ENCODE results near the gene BANP. TPM values are rescaled to one million over a fixed set of nuclear protein-coding genes. Genes with fewer than 3 reads are reported as not detected.
"Not testable (repeated sequence)": the region's sequence is repeated elsewhere in the genome, so short reads cannot be mapped to it uniquely, and the experiment has no call there.

BANP gene
- total RNA-seq, 1 donor from 2014 or later: 17.6 TPM

GRCh38 chr16:88034770-88035169 is 83.5 kb downstream of the BANP start:
- no peak overlapping the region for H3K4me3 ChIP-seq (ENCODE audit: low read depth, low read length)
- DNase-seq (ENCODE audit: low read depth): no peak
- TF ChIP-seq CTCF (conservative IDR thresholded peaks at IDR 0.05; ENCODE audit: low read depth, low read length): no peak

GRCh38 chr16:88035292-88035691 is 84.1 kb downstream of the BANP start:
- no peak for DNase-seq (ENCODE audit: low read depth)
- TF ChIP-seq CTCF (conservative IDR thresholded peaks at IDR 0.05; ENCODE audit: low read depth, low read length): no peak
- no peak overlapping the region for H3K4me3 ChIP-seq (ENCODE audit: low read depth, low read length)

GRCh38 chr16:88035884-88036639 is 84.8 kb downstream of the BANP start:
- not testable (repeated sequence) for DNase-seq (ENCODE audit: low read depth); H3K4me3 ChIP-seq (ENCODE audit: low read depth, low read length)

- DNase-seq (ENCODE audit: low read depth); H3K4me3 ChIP-seq (ENCODE audit: low read depth, low read length): not testable (repeated sequence)
Measured at GRCh38 chr16:88036640-88036996, 85.4 kb downstream of the BANP start.

- not testable (repeated sequence) for DNase-seq (ENCODE audit: low read depth)
Measured at GRCh38 chr16:88037359-88037758, 86.1 kb downstream of the BANP start.

GRCh38 chr16:88037876-88038525 is 86.8 kb downstream of the BANP start:
- not testable (repeated sequence) for DNase-seq (ENCODE audit: low read depth); H3K4me3 ChIP-seq (ENCODE audit: low read depth, low read length)

More at GRCh38 chr16:88037359-88037758, 86.1 kb downstream of the BANP start:
- not testable (repeated sequence) for H3K4me3 ChIP-seq (ENCODE audit: low read depth, low read length)

- H3K4me3 ChIP-seq (ENCODE audit: low read depth, low read length); DNase-seq (ENCODE audit: low read depth): not testable (repeated sequence)
Measured at GRCh38 chr16:88038526-88038908, 87.3 kb downstream of the BANP start.

GRCh38 chr16:88039591-88039990 is 88.4 kb downstream of the BANP start:
- no peak for DNase-seq (ENCODE audit: low read depth)
- no peak for TF ChIP-seq CTCF (conservative IDR thresholded peaks at IDR 0.05; ENCODE audit: low read depth, low read length)
- H3K4me3 ChIP-seq (ENCODE audit: low read depth, low read length): no peak overlapping the region

GRCh38 chr16:88040196-88040876 is 89.1 kb downstream of the BANP start:
- not testable (repeated sequence) for H3K4me3 ChIP-seq (ENCODE audit: low read depth, low read length)

GRCh38 chr16:88040877-88041244 is 89.6 kb downstream of the BANP start:
- not testable (repeated sequence) for DNase-seq (ENCODE audit: low read depth); H3K4me3 ChIP-seq (ENCODE audit: low read depth, low read length)

More at GRCh38 chr16:88040196-88040876, 89.1 kb downstream of the BANP start:
- DNase-seq (ENCODE audit: low read depth): not testable (repeated sequence)

GRCh38 chr16:88041506-88041905 is 90.3 kb downstream of the BANP start:
- not testable (repeated sequence) for DNase-seq (ENCODE audit: low read depth); H3K4me3 ChIP-seq (ENCODE audit: low read depth, low read length)

GRCh38 chr16:88041986-88042562 is 90.8 kb downstream of the BANP start:
- not testable (repeated sequence) for DNase-seq (ENCODE audit: low read depth); H3K4me3 ChIP-seq (ENCODE audit: low read depth, low read length)

- not testable (repeated sequence) for DNase-seq (ENCODE audit: low read depth); H3K4me3 ChIP-seq (ENCODE audit: low read depth, low read length)
Measured at GRCh38 chr16:88043208-88043910, 92.1 kb downstream of the BANP start.

GRCh38 chr16:88044121-88044581 is 92.9 kb downstream of the BANP start:
- H3K4me3 ChIP-seq (ENCODE audit: low read depth, low read length); DNase-seq (ENCODE audit: low read depth): not testable (repeated sequence)

Data from epithelial cell of proximal tubule (primary cell).